ENCODE data around the gene KRTAP2-3. TPM values are rescaled to one million over a fixed set of nuclear protein-coding genes. Genes with fewer than 3 reads are reported as not detected.

Gene KRTAP2-3, protein sequence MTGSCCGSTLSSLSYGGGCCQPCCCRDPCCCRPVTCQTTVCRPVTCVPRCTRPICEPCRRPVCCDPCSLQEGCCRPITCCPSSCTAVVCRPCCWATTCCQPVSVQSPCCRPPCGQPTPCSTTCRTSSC
- total RNA-seq, result not detected in 2 replicates

GRCh38 chr17:41060052-41060604 is at the start of gene KRTAP2-3:
TSS of gene KRTAP2-3 (minus strand) at chr17:41060114. CDS start at chr17:41060050, 64 bp downstream.

GRCh38 chr17:41105347-41105746 is 45.4 kb upstream of the KRTAP2-3 start, which contains the start of gene KRTAP4-9:
TSS of gene KRTAP4-9 (plus strand) at chr17:41105389. CDS start at chr17:41105389, 0 bp downstream.

GRCh38 chr17:41101586-41102259 is 41.8 kb upstream of the KRTAP2-3 start, which contains the start of gene KRTAP4-16:
TSS of gene KRTAP4-16 (minus strand) at chr17:41102209. CDS start at chr17:41102209, 0 bp downstream.

GRCh38 chr17:41098042-41098441 is 38.1 kb upstream of the KRTAP2-3 start, which contains the start of gene KRTAP4-8:
TSS of gene KRTAP4-8 (minus strand) at chr17:41098142. CDS start at chr17:41098084, 58 bp downstream.

GRCh38 chr17:41084100-41084856 is 24.4 kb upstream of the KRTAP2-3 start, which contains the start of gene KRTAP4-7:
TSS of gene KRTAP4-7 (plus strand) at chr17:41084150. CDS start at chr17:41084207, 57 bp downstream.

DNA sequence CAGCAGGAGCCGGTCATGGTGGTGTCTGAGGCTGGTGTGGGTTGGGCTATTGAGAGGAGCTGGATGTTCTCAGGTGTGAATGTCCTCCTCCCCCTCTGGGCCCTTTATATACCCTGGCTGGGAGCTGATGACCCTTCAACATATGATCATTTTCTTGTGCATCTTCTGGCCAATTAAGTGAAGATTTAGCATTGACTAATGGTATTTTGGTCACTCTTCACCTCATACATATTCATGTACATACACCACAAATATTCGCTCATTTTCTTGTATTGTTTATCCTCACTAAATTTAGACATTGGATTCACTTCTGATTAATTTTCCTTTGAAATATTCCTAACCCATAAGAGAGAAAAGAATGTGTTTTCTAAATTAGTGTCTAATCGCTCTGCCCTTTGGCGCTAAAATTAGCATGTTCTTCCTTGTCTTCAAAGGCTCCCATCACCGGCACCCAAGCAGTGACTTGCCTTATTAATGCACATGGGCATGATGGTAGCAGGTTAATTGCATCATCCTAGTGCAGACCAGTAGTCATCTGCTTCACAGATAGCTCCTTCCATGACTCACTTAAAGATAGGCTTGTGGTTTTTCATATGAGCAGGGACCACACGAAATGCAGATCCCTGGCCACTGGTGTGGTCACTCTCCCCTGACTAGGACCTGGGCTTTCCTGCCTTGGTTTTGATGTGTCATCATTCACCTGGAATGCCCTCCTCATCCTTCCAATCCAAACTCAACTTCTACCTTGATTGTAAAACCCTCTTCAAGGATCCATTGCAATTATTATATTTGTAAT is 6.1 kb upstream of the KRTAP2-3 start, which contains the start of gene KRTAP2-4:
Gene KRTAP2-4 (minus strand): TSS at position 51 of the 796 bp plus-strand sequence. CDS start 34 bp downstream, at position 17.

GRCh38 chr17:41055130-41055529 is 4.8 kb downstream of the KRTAP2-3 start, which contains the start of gene KRTAP2-2:
TSS of gene KRTAP2-2 (minus strand) at chr17:41055230. CDS start at chr17:41055211, 19 bp downstream.

DNA sequence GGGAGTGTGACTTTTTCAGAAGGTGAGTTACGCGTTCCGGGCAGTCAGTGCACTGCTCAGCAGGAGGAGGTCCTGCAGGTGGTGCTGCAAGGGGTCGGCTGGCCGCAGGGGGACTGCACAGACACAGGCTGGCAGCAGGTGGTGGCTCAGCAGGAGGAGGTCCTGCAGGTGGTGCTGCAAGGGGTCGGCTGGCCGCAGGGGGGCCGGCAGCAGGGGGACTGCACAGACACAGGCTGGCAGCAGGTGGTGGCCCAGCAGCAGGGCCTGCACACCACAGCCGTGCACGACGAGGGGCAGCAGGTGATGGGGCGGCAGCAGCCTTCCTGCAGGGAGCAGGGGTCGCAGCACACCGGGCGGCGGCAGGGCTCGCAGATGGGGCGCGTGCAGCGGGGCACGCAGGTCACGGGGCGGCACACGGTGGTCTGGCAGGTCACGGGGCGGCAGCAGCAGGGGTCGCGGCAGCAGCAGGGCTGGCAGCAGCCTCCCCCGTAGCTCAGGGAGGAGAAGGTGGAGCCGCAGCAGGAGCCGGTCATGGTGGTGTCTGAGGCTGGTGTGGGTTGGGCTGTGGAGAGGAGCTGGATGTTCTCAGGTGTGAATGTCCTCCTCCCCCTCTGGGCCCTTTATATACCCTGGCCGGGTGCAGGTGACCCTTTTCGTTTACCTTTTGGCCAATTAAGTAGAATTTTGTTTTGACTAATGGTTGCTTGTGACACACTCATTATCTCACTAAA is 13.0 kb downstream of the KRTAP2-3 start, which contains the start of gene KRTAP2-1:
Gene KRTAP2-1 (minus strand): TSS at position 582 of the 731 bp plus-strand sequence. CDS start 49 bp downstream, at position 533.

GRCh38 chr17:41040783-41041571 is 18.9 kb downstream of the KRTAP2-3 start, which contains the start of gene KRTAP1-1:
TSS of gene KRTAP1-1 (minus strand) at chr17:41041450. CDS start at chr17:41041397, 53 bp downstream.

GRCh38 chr17:41034346-41034935 is 25.5 kb downstream of the KRTAP2-3 start, which contains the start of gene KRTAP1-3:
TSS of gene KRTAP1-3 (minus strand) at chr17:41034874. CDS start at chr17:41034821, 53 bp downstream.

GRCh38 chr17:41029633-41030245 is 30.2 kb downstream of the KRTAP2-3 start, which contains the start of gene KRTAP1-4:
TSS of gene KRTAP1-4 (minus strand) at chr17:41030195. CDS start at chr17:41030078, 117 bp downstream.

DNA sequence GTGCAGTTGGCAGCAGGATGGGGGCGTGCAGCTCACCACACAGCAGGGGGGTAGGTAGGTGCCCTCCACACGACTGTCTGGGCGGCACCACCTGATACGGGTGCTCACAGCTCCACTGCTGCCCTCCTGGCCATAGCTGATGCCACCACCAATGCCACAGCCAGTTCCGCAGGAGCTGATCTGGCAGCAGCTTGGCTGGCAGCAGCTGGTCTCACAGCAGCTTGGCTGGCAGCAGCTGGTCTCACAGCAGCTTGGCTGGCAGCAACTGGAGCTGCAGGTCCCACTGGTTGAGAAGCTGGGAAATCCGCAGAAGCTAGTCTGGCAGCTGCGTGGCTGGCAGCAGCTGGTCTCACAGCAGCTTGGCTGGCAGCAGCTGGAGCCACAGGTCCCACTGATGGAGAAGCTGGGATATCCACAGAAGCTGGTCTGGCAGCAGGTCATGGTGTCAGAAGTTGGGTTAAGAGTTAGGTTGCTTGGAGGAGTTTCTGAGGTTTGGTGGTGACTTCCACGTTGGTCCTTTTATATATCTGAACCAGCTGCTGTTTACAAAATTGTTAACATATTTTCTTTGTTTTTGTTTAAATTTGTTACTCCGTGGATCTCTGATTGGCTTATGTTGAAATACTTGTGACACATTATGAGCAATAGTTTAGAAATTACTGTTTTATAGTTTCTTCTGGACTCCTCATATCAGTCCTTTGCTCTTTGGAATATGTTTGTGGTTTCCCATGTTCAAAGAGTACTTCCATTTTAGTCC is 33.0 kb downstream of the KRTAP2-3 start, which contains the start of gene KRTAP1-5:
Gene KRTAP1-5 (minus strand): TSS at position 494 of the 757 bp plus-strand sequence. CDS start 53 bp downstream, at position 441.

Other genes with a start within 250 kb of the KRTAP2-3 start
- gene KRT10, start 237.5 kb downstream of the KRTAP2-3 start, total RNA-seq, result 2.1 and 10.2 TPM in 2 replicates
- not detected in 2 replicates for gene KRT12, start 192.9 kb downstream of the KRTAP2-3 start, total RNA-seq
- gene KRT20, start 174.9 kb downstream of the KRTAP2-3 start, total RNA-seq, result not detected in 2 replicates
- not detected in 2 replicates for gene KRT23, start 122.5 kb downstream of the KRTAP2-3 start, total RNA-seq
- gene KRT39, start 93.2 kb downstream of the KRTAP2-3 start, total RNA-seq, result not detected in 2 replicates
- not detected in 2 replicates for gene KRT40, start 75.8 kb downstream of the KRTAP2-3 start, total RNA-seq
- gene KRTAP3-3, start 66.0 kb downstream of the KRTAP2-3 start, total RNA-seq, result not detected in 2 replicates
- gene KRTAP3-2, start 60.2 kb downstream of the KRTAP2-3 start, total RNA-seq, result not detected in 2 replicates
- not detected in 2 replicates for gene KRTAP3-1, start 51.0 kb downstream of the KRTAP2-3 start, total RNA-seq
- gene KRTAP1-5, start 32.9 kb downstream of the KRTAP2-3 start, total RNA-seq, result not detected in 2 replicates
- not detected in 2 replicates for gene KRTAP1-4, start 29.9 kb downstream of the KRTAP2-3 start, total RNA-seq
- not detected in 2 replicates for gene KRTAP1-3, start 25.2 kb downstream of the KRTAP2-3 start, total RNA-seq
- not detected in 2 replicates for gene KRTAP1-1, start 18.7 kb downstream of the KRTAP2-3 start, total RNA-seq
- gene KRTAP2-1, start 12.8 kb downstream of the KRTAP2-3 start, total RNA-seq, result not detected in 2 replicates
- not detected in 2 replicates for gene KRTAP2-2, start 4.9 kb downstream of the KRTAP2-3 start, total RNA-seq
- gene KRTAP2-4, start 5.8 kb upstream of the KRTAP2-3 start, total RNA-seq, result not detected in 2 replicates
- gene KRTAP4-7, start 24.0 kb upstream of the KRTAP2-3 start, total RNA-seq, result not detected in 2 replicates
- gene KRTAP4-8, start 38.0 kb upstream of the KRTAP2-3 start, total RNA-seq, result not detected in 2 replicates
- gene KRTAP4-16, start 42.1 kb upstream of the KRTAP2-3 start, total RNA-seq, result not detected in 2 replicates
- gene KRTAP4-9, start 45.3 kb upstream of the KRTAP2-3 start, total RNA-seq, result not detected in 2 replicates
- not detected in 2 replicates for gene KRTAP4-11, start 58.3 kb upstream of the KRTAP2-3 start, total RNA-seq
- not detected in 2 replicates for gene KRTAP4-12, start 64.1 kb upstream of the KRTAP2-3 start, total RNA-seq
- not detected in 2 replicates for gene KRTAP4-6, start 80.4 kb upstream of the KRTAP2-3 start, total RNA-seq
- gene KRTAP4-5, start 89.7 kb upstream of the KRTAP2-3 start, total RNA-seq, result not detected in 2 replicates
- gene KRTAP4-4, start 100.6 kb upstream of the KRTAP2-3 start, total RNA-seq, result not detected in 2 replicates
- gene KRTAP4-3, start 108.1 kb upstream of the KRTAP2-3 start, total RNA-seq, result not detected in 2 replicates
- not detected in 2 replicates for gene KRTAP4-2, start 118.1 kb upstream of the KRTAP2-3 start, total RNA-seq
- not detected in 2 replicates for gene KRTAP4-1, start 124.8 kb upstream of the KRTAP2-3 start, total RNA-seq
- not detected in 2 replicates for gene KRTAP9-1, start 129.8 kb upstream of the KRTAP2-3 start, total RNA-seq
- gene KRTAP9-2, start 166.5 kb upstream of the KRTAP2-3 start, total RNA-seq, result not detected in 2 replicates
- not detected in 2 replicates for gene KRTAP9-3, start 172.3 kb upstream of the KRTAP2-3 start, total RNA-seq
- not detected in 2 replicates for gene KRTAP9-8, start 177.9 kb upstream of the KRTAP2-3 start, total RNA-seq
- not detected in 2 replicates for gene KRTAP9-4, start 189.6 kb upstream of the KRTAP2-3 start, total RNA-seq
- gene KRTAP9-9, start 195.3 kb upstream of the KRTAP2-3 start, total RNA-seq, result not detected in 2 replicates
- gene KRTAP9-6, start 205.3 kb upstream of the KRTAP2-3 start, total RNA-seq, result not detected in 2 replicates
- gene KRTAP9-7, start 215.6 kb upstream of the KRTAP2-3 start, total RNA-seq, result not detected in 2 replicates
- not detected in 2 replicates for gene KRTAP29-1, start 242.7 kb upstream of the KRTAP2-3 start, total RNA-seq
- gene KRTAP16-1, start 249.2 kb upstream of the KRTAP2-3 start, total RNA-seq, result not detected in 2 replicates